ENCODE results near the gene ANO4.

GRCh38 chr12:100963381-100963780 is 168.8 kb downstream of the ANO4 start:
- TF ChIP-seq CTCF (IDR thresholded peaks at IDR 0.05), result no peak
- no peak for TF ChIP-seq POLR2A (IDR thresholded peaks at IDR 0.05)
